ENCODE results near the gene BAIAP2L1. TPM values are rescaled to one million over a fixed set of nuclear protein-coding genes. Genes with fewer than 3 reads are reported as not detected.

The BAIAP2L1 gene
- total RNA-seq, 4 donors from 2014 or later, result 1.0 to 4.3 (median 2.1) TPM; not detected in 1

- intact Hi-C loops (cut with DNase I; ENCODE audit: low total_unique reads), result no loop called here
- H3K4me1 ChIP-seq, result peaks cover 15 to 53% of the 10 kb centered on the region in 2 donors
- DNase-seq, result no peak
- peak overlapping the region; percentile 92 to 98 for H3K27ac ChIP-seq
- H3K36me3 ChIP-seq, result no peaks in the 10 kb centered on the region
- TF ChIP-seq POLR2A (IDR thresholded peaks at IDR 0.05) (no peak), CTCF (IDR thresholded peaks at IDR 0.05) (no peak)
- H3K9me3 ChIP-seq, result no peaks in the 10 kb centered on the region
- peak overlapping the region; percentile 91 to 92 for H3K4me3 ChIP-seq
- no peaks in the 10 kb centered on the region for H3K27me3 ChIP-seq
These were observed 117.0 kb downstream of the BAIAP2L1 start for GRCh38 chr7:98283887-98284222.

GRCh38 chr7:98283127-98283886 is 117.6 kb downstream of the BAIAP2L1 start:
- Histone ChIP-seq H3K9me3 (no peaks in the 10 kb centered on the region), H3K4me1 (peaks cover 15 to 52% of the 10 kb centered on the region in 2 donors), H3K27me3 (no peaks in the 10 kb centered on the region), H3K27ac (peak overlapping the region; percentile 92 to 98), H3K4me3 (peak overlapping the region; percentile 91 to 92), H3K36me3 (no peaks in the 10 kb centered on the region)
- DNase-seq, result peak; percentile 19 to 45
- intact Hi-C loops (cut with DNase I; ENCODE audit: low total_unique reads), result no loop called here
- TF ChIP-seq CTCF (IDR thresholded peaks at IDR 0.05), result no peak

- DNase-seq, result no peak
- TF ChIP-seq CTCF (IDR thresholded peaks at IDR 0.05), result no peak
- TF ChIP-seq POLR2A (IDR thresholded peaks at IDR 0.05), result no peak
- H3K36me3 ChIP-seq, result no peaks in the 10 kb centered on the region
- no peaks in the 10 kb centered on the region for H3K9me3 ChIP-seq
- intact Hi-C loops (cut with DNase I; ENCODE audit: low total_unique reads), result no loop called here
- peak overlapping the region; percentile 91 to 92 for H3K4me3 ChIP-seq
- peak overlapping the region; percentile 92 to 98 for H3K27ac ChIP-seq
- no peaks in the 10 kb centered on the region for H3K27me3 ChIP-seq
- peaks cover 15 to 46% of the 10 kb centered on the region in 2 donors for H3K4me1 ChIP-seq
These were observed 118.2 kb downstream of the BAIAP2L1 start for GRCh38 chr7:98282703-98283102.

- Histone ChIP-seq H3K4me3 (peak overlapping the region; percentile 91 to 92), H3K9me3 (no peaks in the 10 kb centered on the region), H3K27ac (peak overlapping the region; percentile 92 to 98), H3K4me1 (peaks cover 15 to 39% of the 10 kb centered on the region in 2 donors), H3K36me3 (no peaks in the 10 kb centered on the region), H3K27me3 (no peaks in the 10 kb centered on the region)
- intact Hi-C loops (cut with DNase I; ENCODE audit: low total_unique reads), result no loop called here
- DNase-seq, result peak; percentile 40 to 59
- TF ChIP-seq POLR2A (IDR thresholded peaks at IDR 0.05), result peak in 1 of 2 donors; percentile 5
- peak in 1 of 4 experiments; percentile 13 for TF ChIP-seq CTCF (IDR thresholded peaks at IDR 0.05)
These were observed 118.9 kb downstream of the BAIAP2L1 start for GRCh38 chr7:98281757-98282606.

All from uterus (tissue), 4 donors.